Lower leg skin (tissue), 4 donors: Measurements from ENCODE around the gene SLC25A40. TPM values are rescaled to one million over a fixed set of nuclear protein-coding genes. Genes with fewer than 3 reads are reported as not detected.
A peak's percentile ranks its signal among the peaks of the same experiment; 100 is the strongest.
"Not testable (repeated sequence)": the region's sequence is repeated elsewhere in the genome, so short reads cannot be mapped to it uniquely, and the experiment has no call there.

Experiments
- DNase-seq, 2 donors: peaks; one replicate each; pipeline ENCODE4 v3.0.0-alpha.2; 2019; ENCODE audit warnings: low spot score in 2 of 2
- H3K4me3 ChIP-seq: fragments of 200-600 bp; sonication (generic); 2 replicates; pipeline ENCODE4 v1.5.1; 2017; ENCODE audit warnings: mild to moderate bottlenecking, low read depth; ENCODE audit not compliant: poor library complexity, severe bottlenecking
- CTCF ChIP-seq, 3 donors: fragments of 450-650 bp; IDR thresholded peaks; one replicate each; pipeline ENCODE4 v1.5.1; 2016; ENCODE audit warnings: antibody characterized with exemption in 3 of 3, mild to moderate bottlenecking in 3 of 3, moderate library complexity in 2 of 3
- POLR2A ChIP-seq, 2 donors: fragments of 450-650 bp; IDR thresholded peaks; one replicate each; pipeline ENCODE4 v1.6.1; 2016 to 2017; ENCODE audit warnings: antibody characterized with exemption in 2 of 2, mild to moderate bottlenecking in 1 of 2, moderate library complexity in 1 of 2
- WGBS, 2 donors: methylation state at CpG; one replicate each; pipeline ENCODE4 v1.1.5; 2018; 5-methylcytosine and 5-hydroxymethylcytosine counted together
- intact Hi-C: fragments of 100-400 bp; cut with DNase I; formaldehyde crosslinking; loops from one replicate; pipeline ENCODE4 v1.15.0; 2023; ENCODE audit warnings: low total_unique reads
- total RNA-seq, 4 donors: library from RNA; depleted of rRNA; stranded (reverse); fragments of >200 nt; gene quantifications; one replicate each; pipeline ENCODE4 v1.1.0, GENCODE V29; 2016

The SLC25A40 gene
- total RNA-seq, 4 donors from 2014 or later: 13.6 to 37.2 (median 25.0) TPM

DNA sequence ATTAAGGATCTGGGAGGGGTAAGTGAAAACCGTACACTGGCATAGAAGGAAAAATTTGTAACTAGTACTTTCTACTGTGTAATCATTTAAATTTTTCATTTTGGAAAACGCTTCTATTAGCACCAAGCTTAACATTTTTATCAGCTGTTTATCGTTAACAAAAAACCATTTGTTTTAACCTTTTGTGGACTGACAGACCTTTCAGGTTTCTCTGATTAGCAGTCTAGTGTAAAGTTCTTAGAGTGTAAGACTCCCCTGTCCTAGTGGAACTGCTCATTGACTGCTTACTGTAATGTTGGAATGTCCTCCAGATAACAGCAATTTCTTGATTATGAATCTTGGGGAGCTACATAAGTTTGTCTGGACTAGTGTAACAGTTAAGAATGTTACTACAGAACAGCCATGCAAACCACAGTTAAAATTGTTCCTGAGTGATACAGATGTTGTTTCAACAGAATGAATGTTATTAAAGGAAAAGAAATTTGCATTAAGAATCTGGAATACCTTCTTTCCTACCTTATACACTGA is 2.1 kb upstream of the SLC25A40 start:
- intact Hi-C loops: no loop called here
- WGBS, 2 donors: 60 to 62% methylated on average over 3 of the region's 3 CpGs
- TF ChIP-seq POLR2A (IDR thresholded peaks at IDR 0.05) (no peak), CTCF (IDR thresholded peaks at IDR 0.05) (no peak)
- H3K4me3 ChIP-seq: no peak overlapping the region
- DNase-seq: no peak

- DNase-seq: no peak
- 3 to 7% methylated on average over 10 of the region's 10 CpGs for WGBS, 2 donors
- intact Hi-C loops: no loop called here
- no peak for TF ChIP-seq CTCF (IDR thresholded peaks at IDR 0.05)
- no peak for TF ChIP-seq POLR2A (IDR thresholded peaks at IDR 0.05)
- peak overlapping the region; percentile 85 for H3K4me3 ChIP-seq
Observed at GRCh38 chr7:87877366-87878040, 1.3 kb upstream of the SLC25A40 start.

- TF ChIP-seq POLR2A (IDR thresholded peaks at IDR 0.05) (no peak), CTCF (IDR thresholded peaks at IDR 0.05) (no peak)
- DNase-seq: peak; percentile 39 to 92
- intact Hi-C loops: no loop called here
- peak overlapping the region; percentile 85 for H3K4me3 ChIP-seq
- WGBS, 2 donors: 0% methylated on average over 27 of the region's 27 CpGs
Observed at GRCh38 chr7:87876869-87877234, 692 bp upstream of the SLC25A40 start.

DNA sequence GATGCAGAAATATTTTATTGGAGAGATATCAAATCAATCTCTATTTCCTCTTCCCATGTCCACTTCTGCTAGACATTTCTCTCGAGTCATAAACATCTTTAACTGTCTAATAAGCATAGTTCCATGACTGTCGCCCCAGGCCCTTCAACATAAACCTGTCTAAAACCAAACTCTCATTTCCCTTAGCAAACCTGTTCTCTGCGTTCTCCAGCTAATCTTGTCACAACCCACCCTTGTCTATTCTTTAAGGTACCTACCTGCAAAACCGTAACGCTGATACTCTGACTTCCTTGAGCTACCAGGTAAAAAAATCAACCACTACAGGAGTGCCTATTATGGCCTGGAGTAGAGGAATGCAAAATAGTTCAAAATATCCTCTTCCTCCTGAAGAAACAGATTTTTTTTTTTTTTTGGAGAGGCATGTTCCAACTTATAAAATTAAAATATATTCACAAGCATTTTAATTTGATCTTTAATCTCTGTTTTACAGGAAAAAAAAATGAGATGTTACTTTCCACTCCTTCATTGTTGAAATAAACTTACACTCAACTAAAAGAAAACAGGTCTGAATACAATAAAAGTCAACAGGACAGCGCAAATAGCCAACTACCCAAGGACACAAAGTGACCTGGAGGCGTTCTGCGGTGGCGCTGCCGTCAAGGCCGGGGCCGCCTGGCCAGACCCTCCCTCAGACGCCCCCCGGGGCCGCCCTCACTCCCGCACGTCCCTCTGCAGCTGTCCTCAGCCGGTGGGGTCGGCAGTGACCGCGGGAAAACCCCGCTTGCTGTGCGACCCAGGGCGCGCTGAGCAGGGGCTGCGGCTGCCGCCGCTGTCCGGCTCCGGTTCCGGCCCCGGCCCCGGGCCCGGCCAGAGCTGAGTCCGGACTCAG is 765 bp downstream of the SLC25A40 start:
- TF ChIP-seq CTCF (IDR thresholded peaks at IDR 0.05) (no peak), POLR2A (IDR thresholded peaks at IDR 0.05) (no peak)
- peak in 1 of 2 donors; percentile 84 for DNase-seq
- intact Hi-C loops: no loop called here
- WGBS, 2 donors: 2 to 3% methylated on average over 17 to 22 of the region's 35 CpGs
- H3K4me3 ChIP-seq: peak overlapping the region; percentile 85

GRCh38 chr7:87874066-87874465 is 2.1 kb downstream of the SLC25A40 start:
- no peak overlapping the region for H3K4me3 ChIP-seq
- intact Hi-C loops: no loop called here

DNA sequence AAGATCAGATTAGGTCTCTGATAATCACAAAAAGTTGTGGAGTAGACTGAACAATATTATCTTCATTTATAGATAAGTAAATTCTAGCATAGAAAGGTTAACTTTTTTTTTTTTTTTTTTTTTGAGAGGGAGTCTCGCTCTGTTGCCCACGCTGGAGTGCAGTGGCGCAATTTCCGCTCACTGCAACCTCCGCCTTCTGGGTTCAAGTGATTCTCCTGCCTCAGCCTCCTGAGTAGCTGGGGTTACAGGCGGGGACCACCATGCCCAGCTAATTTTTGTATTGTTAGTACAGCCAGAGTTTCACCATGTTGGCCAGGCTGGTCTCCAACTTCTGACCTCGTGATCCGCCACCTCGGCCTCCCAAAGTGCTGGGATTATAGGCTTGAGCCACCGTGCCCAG is 2.8 kb downstream of the SLC25A40 start:
- H3K4me3 ChIP-seq, DNase-seq, intact Hi-C loops: not testable (repeated sequence)
- 94 to 97% methylated on average over 10 of the region's 10 CpGs for WGBS, 2 donors

More at GRCh38 chr7:87874066-87874465, 2.1 kb downstream of the SLC25A40 start:
- TF ChIP-seq POLR2A (IDR thresholded peaks at IDR 0.05) (no peak), CTCF (IDR thresholded peaks at IDR 0.05) (no peak)
- no peak for DNase-seq
- 51 to 71% methylated on average over 4 of the region's 4 CpGs for WGBS, 2 donors
